IMR-90 (cell line): ENCODE data around the gene CCSER1. TPM values are rescaled to one million over a fixed set of nuclear protein-coding genes. Genes with fewer than 3 reads are reported as not detected.

Experiments
- ATAC-seq: fragments of 200-7000 bp; cut with Tn5 transposase; 2 replicates; pipeline ENCODE4 v1.9.1; 2020; ENCODE audit warnings: low read depth, mild to moderate bottlenecking, moderate library complexity
- BruUV-seq: library from RNA; stranded (reverse); fragments of 400-500 nt; replicated peaks from 2 replicates; lab custom pipeline; 2021; lab: Mats Ljungman, UMichigan
- CTCF ChIA-PET: fragments of 300-600 bp; formaldehyde crosslinking; extraction: SDS; loops from one replicate; lab custom pipeline; 2021; ENCODE audit warnings: antibody characterized with exemption; lab: Yijun Ruan, JAX
- POLR2A ChIA-PET: fragments of 300-600 bp; sonication (Branson Sonifier 250); formaldehyde crosslinking; loops from one replicate; lab custom pipeline; 2022; ENCODE audit warnings: antibody characterized with exemption; ENCODE audit not compliant: unreplicated experiment; lab: Charles Lee
- DNase-seq: peaks from one replicate; pipeline ENCODE4 v3.0.0; 2013
- H2AFZ ChIP-seq: replicated peaks from 2 replicates; pipeline ENCODE3; 2013; ENCODE audit warnings: low read length, mild to moderate bottlenecking; ENCODE audit not compliant: poor library complexity
- H2AK5ac ChIP-seq: 2 replicates; pipeline ENCODE4 v1.6.1; 2013; ENCODE audit warnings: low read depth, low read length, inconsistent platforms
- H2AK9ac ChIP-seq: replicated peaks from 2 replicates; pipeline ENCODE3; 2013; ENCODE audit warnings: mild to moderate bottlenecking, low read depth, low read length, moderate library complexity; ENCODE audit not compliant: poor library complexity
- H2BK120ac ChIP-seq: 2 replicates; pipeline ENCODE4 v1.6.1; 2013; ENCODE audit warnings: low read depth, low read length, inconsistent platforms
- H2BK15ac ChIP-seq: 3 replicates; pipeline ENCODE4 v1.6.1; 2013; ENCODE audit warnings: low read depth, low read length, inconsistent platforms
- H2BK20ac ChIP-seq: 2 replicates; pipeline ENCODE4 v1.6.1; 2013; ENCODE audit warnings: low read depth, mild to moderate bottlenecking, inconsistent platforms, low read length, moderate library complexity
- H2BK5ac ChIP-seq: 2 replicates; pipeline ENCODE4 v1.6.1; 2013; ENCODE audit warnings: mild to moderate bottlenecking, low read depth, low read length, inconsistent platforms; ENCODE audit not compliant: poor library complexity, severe bottlenecking
- H3K14ac ChIP-seq: replicated peaks from 2 replicates; pipeline ENCODE4 v1.6.1; 2013; ENCODE audit warnings: low read depth, low read length, inconsistent platforms
- H3K18ac ChIP-seq: 2 replicates; pipeline ENCODE4 v1.6.1; 2013; ENCODE audit warnings: low read depth, low read length, control low read depth
- H3K23ac ChIP-seq: 2 replicates; pipeline ENCODE4 v1.6.1; 2013; ENCODE audit warnings: low read depth, low read length, inconsistent platforms
- H3K27ac ChIP-seq: 2 replicates; pipeline ENCODE4 v1.5.1; 2013; ENCODE audit warnings: mild to moderate bottlenecking, control low read depth, low read length; ENCODE audit not compliant: insufficient read depth
- H3K27me3 ChIP-seq: 2 replicates; pipeline ENCODE4 v1.6.1; 2013; ENCODE audit warnings: low read length; ENCODE audit not compliant: control insufficient read depth, insufficient read depth
- H3K36me3 ChIP-seq: 2 replicates; pipeline ENCODE4 v1.6.1; 2013; ENCODE audit warnings: low read length, mixed read lengths; ENCODE audit not compliant: control insufficient read depth, insufficient read depth
- H3K4ac ChIP-seq: 2 replicates; pipeline ENCODE4 v1.6.1; 2013; ENCODE audit warnings: low read depth, low read length, inconsistent platforms
- H3K4me1 ChIP-seq: 2 replicates; pipeline ENCODE4 v1.6.1; 2013; ENCODE audit warnings: low read length, mixed read lengths; ENCODE audit not compliant: control insufficient read depth, insufficient read depth
- H3K4me2 ChIP-seq: 2 replicates; pipeline ENCODE4 v1.6.1; 2013; ENCODE audit warnings: low read depth, mild to moderate bottlenecking, control low read depth, low read length, moderate library complexity
- H3K4me3 ChIP-seq: 2 replicates; pipeline ENCODE4 v1.5.1; 2013; ENCODE audit warnings: low read depth, mild to moderate bottlenecking, control low read depth, low read length, moderate library complexity; ENCODE audit not compliant: insufficient read depth
- H3K56ac ChIP-seq: 2 replicates; pipeline ENCODE4 v1.6.1; 2013; ENCODE audit warnings: low read length, inconsistent platforms; ENCODE audit not compliant: insufficient read depth; ENCODE audit errors: extremely low read depth
- H3K79me1 ChIP-seq, 2 experiments: 2 replicates each; pipeline ENCODE4 v1.6.1; 2013; ENCODE audit warnings: low read length in 2 of 2, inconsistent platforms in 1 of 2, low read depth in 1 of 2
- H3K9ac ChIP-seq: 2 replicates; pipeline ENCODE4 v1.6.1; 2013; ENCODE audit warnings: low read depth, low read length, control low read depth
- H3K9me1 ChIP-seq: 2 replicates; pipeline ENCODE4 v1.6.1; 2013; ENCODE audit warnings: low read length, inconsistent platforms; ENCODE audit not compliant: insufficient read depth
- H3K9me3 ChIP-seq: 2 replicates; pipeline ENCODE4 v1.6.1; 2013; ENCODE audit warnings: low read length; ENCODE audit not compliant: control insufficient read depth, insufficient read depth
- H4K20me1 ChIP-seq: 2 replicates; pipeline ENCODE4 v1.6.1; 2013; ENCODE audit warnings: low read length, inconsistent platforms; ENCODE audit not compliant: insufficient read depth
- H4K5ac ChIP-seq: 2 replicates; pipeline ENCODE4 v1.6.1; 2013; ENCODE audit warnings: mild to moderate bottlenecking, low read depth, low read length, control low read depth
- H4K8ac ChIP-seq, 2 experiments: 2 replicates each; pipeline ENCODE4 v1.6.1; 2013; ENCODE audit warnings: low read depth in 2 of 2, low read length in 2 of 2, control low read depth in 1 of 2, inconsistent platforms in 1 of 2
- H4K91ac ChIP-seq: 2 replicates; pipeline ENCODE4 v1.6.1; 2013; ENCODE audit warnings: low read depth, low read length, inconsistent platforms; ENCODE audit not compliant: insufficient read depth
- MAFK ChIP-seq: IDR thresholded peaks from 2 replicates; pipeline ENCODE4 v1.6.1; 2012; ENCODE audit warnings: low read depth, low read length, improper control_type of control experiment
- MAZ ChIP-seq: IDR thresholded peaks from 2 replicates; pipeline ENCODE4 v1.6.1; 2012; ENCODE audit warnings: low read depth, mild to moderate bottlenecking, low read length, improper control_type of control experiment, moderate library complexity, borderline replicate concordance
- MXI1 ChIP-seq: IDR thresholded peaks from 2 replicates; pipeline ENCODE4 v1.6.1; 2012; ENCODE audit warnings: low read depth, mild to moderate bottlenecking, low read length, moderate library complexity, borderline replicate concordance
- RAD21 ChIP-seq: IDR thresholded peaks from 2 replicates; pipeline ENCODE4 v1.6.1; 2012; ENCODE audit warnings: low read length, improper control_type of control experiment
- RCOR1 ChIP-seq: IDR thresholded peaks from 2 replicates; pipeline ENCODE4 v1.6.1; 2012; ENCODE audit warnings: mild to moderate bottlenecking, low read length, improper control_type of control experiment; ENCODE audit not compliant: insufficient replicate concordance
- RFX5 ChIP-seq: IDR thresholded peaks from 2 replicates; pipeline ENCODE4 v1.8.0; 2012; ENCODE audit warnings: low read depth, mild to moderate bottlenecking, low read length, moderate library complexity
- SMC3 ChIP-seq: fragments of 150-350 bp; IDR thresholded peaks from 2 replicates; pipeline ENCODE4 v1.6.1; 2016; ENCODE audit warnings: low read depth, mild to moderate bottlenecking, antibody characterized with exemption, low read length, moderate library complexity
- WGBS, 2 experiments: methylation state at CpG; one replicate each; pipeline versions ENCODE4 v1.1.5 to v1.1.7; 2013; ENCODE audit warnings: missing lambda C conversion rate in 2 of 2; ENCODE audit not compliant: insufficient read length in 1 of 2; ENCODE audit errors: extremely low coverage in 2 of 2; 5-methylcytosine and 5-hydroxymethylcytosine counted together
- dilution Hi-C: fragments of 300-500 bp; cut with HindIII; formaldehyde crosslinking; loops from one replicate; pipeline ENCODE4 v1.14.3; 2018; ENCODE audit warnings: low sequenced_read_pairs; ENCODE audit not compliant: unreplicated experiment
- in situ Hi-C: fragments of 300-500 bp; cut with MboI; formaldehyde crosslinking; loops from 3 replicates; pipeline ENCODE4 v1.14.3; 2019; ENCODE audit warnings: low sequenced_read_pairs, inconsistent platforms, mixed read lengths
- intact Hi-C: fragments of 100-400 bp; cut with micrococcal nuclease; formaldehyde crosslinking; loops from 2 replicates; pipeline ENCODE4 v1.10.0; 2022
- polyA plus RNA-seq, 3 experiments: library from polyadenylated mRNA; depleted of rRNA; stranded (reverse); fragments of >200 nt; gene quantifications; 2 replicates each; pipeline ENCODE4 v1.2.3, GENCODE V29; 2012; ENCODE audit warnings: low replicate concordance in 1 of 3
- total RNA-seq: library from RNA; depleted of rRNA; stranded (reverse); fragments of >200 nt; gene quantifications from 2 replicates; pipeline ENCODE4 v1.2.3, GENCODE V29; 2012
- TF ChIP-seq, protein P1 (sequence below): conservative IDR thresholded peaks from 2 replicates; pipeline ENCODE4 v1.5.1; 2012; ENCODE audit warnings: mild to moderate bottlenecking, low read depth, low read length, improper control_type of control experiment

CCSER1 gene
- total and polyA plus RNA-seq, 2 of the 4 experiments (the other 2 are of a cell fraction) = not detected

DNA sequence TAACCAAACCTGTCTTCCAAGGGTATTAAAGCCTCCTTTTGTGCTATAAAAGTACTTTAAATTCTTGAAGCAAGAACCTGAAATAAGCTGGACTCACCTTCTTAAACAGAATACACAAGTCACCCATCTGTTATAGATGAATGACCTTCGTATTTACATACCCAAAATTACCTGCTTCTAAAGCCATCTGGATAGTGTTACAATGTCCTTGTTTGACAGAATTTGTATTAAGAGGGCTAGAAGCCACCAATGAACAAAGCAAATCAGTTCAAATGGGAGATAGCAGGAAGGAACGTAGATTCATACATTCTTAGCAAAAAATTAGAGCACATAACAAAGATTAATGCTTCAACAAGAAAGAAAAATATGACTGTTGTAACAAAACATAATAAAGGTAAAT is 33.7 kb upstream of the CCSER1 start:
- no peak overlapping the region for H2AFZ ChIP-seq
- no peak overlapping the region for H2AK9ac ChIP-seq
- H3K4me3 ChIP-seq = no peak overlapping the region
- H4K8ac ChIP-seq = no peak overlapping the region
- ATAC-seq (no peak), DNase-seq (no peak)
- H4K5ac ChIP-seq = no peak overlapping the region
- H3K4me1 ChIP-seq = no peaks in the 10 kb centered on the region
- BruUV-seq = no TSS peak
- no peak overlapping the region for H3K4me2 ChIP-seq
- H2BK20ac ChIP-seq = no peak overlapping the region
- dilution Hi-C loops = no loop called here
- no peaks in the 10 kb centered on the region for H3K9me3 ChIP-seq
- no peak overlapping the region for H3K23ac ChIP-seq
- no peak overlapping the region for H2BK120ac ChIP-seq
- H3K4ac ChIP-seq = no peak overlapping the region
- H3K27me3 ChIP-seq = no peaks in the 10 kb centered on the region
- no peak overlapping the region for H2BK5ac ChIP-seq
- H2BK15ac ChIP-seq = no peak overlapping the region
- H2AK5ac ChIP-seq = no peak overlapping the region
- WGBS, 2 experiments = no CpG with 5 or more reads among the region's 2 CpGs
- no peak overlapping the region for H3K27ac ChIP-seq
- TF ChIP-seq RFX5 = no peak
- TF ChIP-seq RCOR1 = no peak
- no peak for TF ChIP-seq MAZ
- TF ChIP-seq, protein P1, sequence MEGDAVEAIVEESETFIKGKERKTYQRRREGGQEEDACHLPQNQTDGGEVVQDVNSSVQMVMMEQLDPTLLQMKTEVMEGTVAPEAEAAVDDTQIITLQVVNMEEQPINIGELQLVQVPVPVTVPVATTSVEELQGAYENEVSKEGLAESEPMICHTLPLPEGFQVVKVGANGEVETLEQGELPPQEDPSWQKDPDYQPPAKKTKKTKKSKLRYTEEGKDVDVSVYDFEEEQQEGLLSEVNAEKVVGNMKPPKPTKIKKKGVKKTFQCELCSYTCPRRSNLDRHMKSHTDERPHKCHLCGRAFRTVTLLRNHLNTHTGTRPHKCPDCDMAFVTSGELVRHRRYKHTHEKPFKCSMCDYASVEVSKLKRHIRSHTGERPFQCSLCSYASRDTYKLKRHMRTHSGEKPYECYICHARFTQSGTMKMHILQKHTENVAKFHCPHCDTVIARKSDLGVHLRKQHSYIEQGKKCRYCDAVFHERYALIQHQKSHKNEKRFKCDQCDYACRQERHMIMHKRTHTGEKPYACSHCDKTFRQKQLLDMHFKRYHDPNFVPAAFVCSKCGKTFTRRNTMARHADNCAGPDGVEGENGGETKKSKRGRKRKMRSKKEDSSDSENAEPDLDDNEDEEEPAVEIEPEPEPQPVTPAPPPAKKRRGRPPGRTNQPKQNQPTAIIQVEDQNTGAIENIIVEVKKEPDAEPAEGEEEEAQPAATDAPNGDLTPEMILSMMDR = no peak
- no peak for TF ChIP-seq SMC3
- no peak for TF ChIP-seq MXI1
- TF ChIP-seq MAFK = no peak
- TF ChIP-seq RAD21 = no peak
- ChIA-PET CTCF (no interaction called here), POLR2A (no interaction called here)
- in situ Hi-C loops = no loop called here
- intact Hi-C loops = no loop called here
- H4K91ac ChIP-seq = no peak overlapping the region
- no peaks in the 10 kb centered on the region for H3K9me1 ChIP-seq
- no peak overlapping the region for H3K56ac ChIP-seq
- no peak overlapping the region for H3K18ac ChIP-seq
- no peaks in the 10 kb centered on the region for H3K79me1 ChIP-seq
- H3K36me3 ChIP-seq = no peaks in the 10 kb centered on the region
- H4K20me1 ChIP-seq = no peaks in the 10 kb centered on the region
- H3K9ac ChIP-seq = no peak overlapping the region
- H3K14ac ChIP-seq = no peak overlapping the region
